T-cell (primary cell): ENCODE results near the gene HACD4. TPM values are rescaled to one million over a fixed set of nuclear protein-coding genes. Genes with fewer than 3 reads are reported as not detected.

Experiments used
- ATAC-seq, 4 experiments: fragments of 200-7000 bp in 3 of 4; fragments of 150-1000 bp in 1 of 4; cut with Tn5 transposase; replicated peaks in 1 of 4; 1 replicate in 3 of 4; 2 replicates in 1 of 4; pipeline ENCODE4 v1.10.0; 2021; ENCODE audit warnings: moderate library complexity in 3 of 4, mild to moderate bottlenecking in 2 of 4, moderate number of reproducible peaks in 1 of 4
- CTCF ChIA-PET, 2 donors: fragments of 300-600 bp; sonication (Branson Sonifier 250); formaldehyde crosslinking; loops; one replicate each; lab custom pipeline; 2022; ENCODE audit warnings: antibody characterized with exemption in 2 of 2; lab: Charles Lee
- POLR2A ChIA-PET, 2 donors: fragments of 300-600 bp; sonication (Branson Sonifier 250); formaldehyde crosslinking; loops; one replicate each; lab custom pipeline; 2022; ENCODE audit warnings: antibody characterized with exemption in 2 of 2; lab: Charles Lee
- DNase-seq, 35 experiments: peaks; one replicate each; pipeline versions ENCODE4 v3.0.0 to v3.0.0-alpha.2; 2013 to 2023
- H3K27ac ChIP-seq: one replicate; pipeline ENCODE4 v1.5.1; 2013; ENCODE audit warnings: low read length
- H3K27me3 ChIP-seq, 2 experiments: replicated peaks in 1 of 2; 1 replicate in 1 of 2; 2 replicates in 1 of 2; pipeline versions ENCODE4 v1.6.1 to v1.7.0; 2013; ENCODE audit warnings: low read length in 1 of 2, mixed read lengths in 1 of 2; ENCODE audit not compliant: control insufficient read depth in 2 of 2, insufficient read depth in 2 of 2; ENCODE audit errors: extremely low read depth in 1 of 2
- H3K36me3 ChIP-seq, 2 donors: 1 replicate in 1 of 2; 2 replicates in 1 of 2; pipeline versions ENCODE4 v1.6.1 to v1.7.0; 2013; ENCODE audit warnings: low read length in 1 of 2; ENCODE audit not compliant: control insufficient read depth in 2 of 2, insufficient read depth in 1 of 2; ENCODE audit errors: extremely low read depth in 1 of 2
- H3K4me1 ChIP-seq, 2 experiments: 1 replicate in 1 of 2; 2 replicates in 1 of 2; pipeline versions ENCODE4 v1.6.1 to v1.7.0; 2013; ENCODE audit warnings: low read length in 2 of 2, mixed read lengths in 1 of 2; ENCODE audit not compliant: insufficient read depth in 2 of 2, control insufficient read depth in 1 of 2; ENCODE audit errors: extremely low read depth in 1 of 2
- H3K4me3 ChIP-seq, 2 donors: 1 replicate in 1 of 2; 2 replicates in 1 of 2; pipeline versions ENCODE4 v1.5.1 to v1.7.0; 2013; ENCODE audit warnings: mild to moderate bottlenecking in 2 of 2, low read length in 1 of 2, moderate library complexity in 1 of 2; ENCODE audit not compliant: control insufficient read depth in 1 of 2; ENCODE audit errors: extremely low read depth in 1 of 2
- H3K9me3 ChIP-seq: 2 replicates; pipeline ENCODE4 v1.7.0; 2013
- H3K27ac Mint-ChIP-seq, 2 donors: one replicate each; pipeline ENCODE4 v1.8.0; 2020 to 2021; ENCODE audit warnings: mild to moderate bottlenecking in 2 of 2, mixed read lengths in 2 of 2
- H3K27me3 Mint-ChIP-seq, 2 donors: one replicate each; pipeline ENCODE4 v1.8.0; 2021 to 2022; ENCODE audit warnings: mixed read lengths in 2 of 2
- H3K36me3 Mint-ChIP-seq: one replicate; pipeline ENCODE4 v1.8.0; 2021; ENCODE audit warnings: mixed read lengths
- H3K4me1 Mint-ChIP-seq, 3 donors: one replicate each; pipeline ENCODE4 v1.8.0; 2020 to 2022; ENCODE audit warnings: mixed read lengths in 3 of 3, mild to moderate bottlenecking in 1 of 3
- H3K4me3 Mint-ChIP-seq, 3 donors: one replicate each; pipeline ENCODE4 v1.8.0; 2020 to 2022; ENCODE audit warnings: mild to moderate bottlenecking in 3 of 3, mixed read lengths in 3 of 3, moderate library complexity in 3 of 3
- H3K9me3 Mint-ChIP-seq, 3 donors: one replicate each; pipeline ENCODE4 v1.8.0; 2020 to 2022; ENCODE audit warnings: mixed read lengths in 3 of 3
- WGBS: methylation state at CpG from one replicate; pipeline ENCODE4 v1.1.5; 2013; ENCODE audit warnings: missing lambda C conversion rate; ENCODE audit not compliant: insufficient coverage; 5-methylcytosine and 5-hydroxymethylcytosine counted together
- total RNA-seq, 35 experiments: library from RNA in 6 of 35; stranded (reverse) in 6 of 35; fragments of 120-200 nt in 1 of 35; gene quantifications; one replicate each; pipeline versions ENCODE4 v1.2.1 to v1.2.4 and lab custom pipeline; 2013 to 2026

Gene HACD4
- total RNA-seq, 5 donors from 2014 or later (not counting 1 experiment from before 2014, with no cell fraction given) = 8.9 to 11.8 (median 10.2) TPM

DNA sequence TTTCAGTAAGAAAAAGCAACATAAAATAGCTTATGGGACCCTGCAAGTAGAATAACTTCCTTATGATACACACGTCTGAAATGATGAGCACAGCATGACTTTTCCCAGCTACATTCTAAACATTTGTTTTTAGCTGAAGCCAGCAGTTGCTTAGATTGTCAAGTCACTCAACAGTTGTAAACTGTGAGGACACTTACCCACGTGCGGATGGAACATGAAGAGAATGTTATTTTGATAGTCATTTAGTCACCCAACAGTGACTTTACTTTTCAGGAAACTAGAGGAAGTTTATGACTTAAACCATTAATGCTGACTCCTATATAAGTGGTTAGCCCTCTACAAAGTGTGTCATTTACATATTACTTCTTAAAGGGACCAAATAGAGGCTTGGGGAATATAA is 3.0 kb downstream of the HACD4 start:
- WGBS = 20% methylated on average over 1 of the region's 3 CpGs
- Mint-ChIP-seq H3K4me1 (peaks cover 42 to 48% (median 43%) of the 10 kb centered on the region in 3 donors), H3K9me3 (no peaks in the 10 kb centered on the region), H3K27me3 (no peaks in the 10 kb centered on the region), H3K4me3 (no peak overlapping the region), H3K27ac (peak overlapping the region; percentile 64 to 70), H3K36me3 (peaks cover 36% of the 10 kb centered on the region)
- Histone ChIP-seq H3K4me3 (no peak overlapping the region), H3K4me1 (peaks cover 12 to 20% of the 10 kb centered on the region in 2 experiments), H3K27ac (no peak overlapping the region), H3K36me3 (peaks cover 0 to 22% of the 10 kb centered on the region in 2 donors), H3K9me3 (no peaks in the 10 kb centered on the region), H3K27me3 (no peaks in the 10 kb centered on the region)
- no peak for DNase-seq
- ChIA-PET CTCF (no interaction called here), POLR2A (no interaction called here)
- no peak for ATAC-seq

DNA sequence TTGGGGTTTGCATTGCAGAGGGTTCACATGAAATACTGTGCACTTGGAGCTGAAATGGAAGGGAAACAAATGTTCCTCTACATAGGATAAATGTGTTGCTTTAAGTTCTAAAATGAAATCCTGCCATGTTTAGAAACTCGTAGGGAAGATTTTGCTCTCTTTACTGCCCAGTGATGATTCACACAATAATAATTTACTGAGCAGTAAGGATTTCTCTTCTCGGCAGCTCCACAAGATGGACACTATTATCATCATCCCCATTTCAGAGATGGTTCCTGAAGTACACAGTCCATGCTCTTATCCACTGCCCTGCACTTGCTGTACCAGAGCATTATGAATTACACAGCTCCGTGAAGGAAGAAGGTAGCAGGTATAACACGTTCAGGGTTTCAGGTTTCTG is 4.1 kb downstream of the HACD4 start:
- WGBS = 100% methylated on average over 1 of the region's 4 CpGs
- peaks cover 30 to 43% (median 37%) of the 10 kb centered on the region in 3 donors for H3K4me1 Mint-ChIP-seq
- H3K4me1 ChIP-seq = peaks cover 12 to 18% of the 10 kb centered on the region in 2 experiments
- H3K27ac Mint-ChIP-seq = peak overlapping the region in 1 of 2 donors; percentile 65
- no peaks in the 10 kb centered on the region for H3K27me3 ChIP-seq
- no peak overlapping the region for H3K4me3 Mint-ChIP-seq
- ChIA-PET CTCF (no interaction called here), POLR2A (interaction anchor here in 1 of 2 donors (0.5 kb wide), 1 partner anchor 69 kb away, joined by 3 read pairs; no protein-coding TSS in a partner anchor)
- ATAC-seq = no peak
- no peaks in the 10 kb centered on the region for H3K9me3 ChIP-seq
- H3K36me3 ChIP-seq = peaks cover 0 to 22% of the 10 kb centered on the region in 2 donors
- H3K27ac ChIP-seq = no peak overlapping the region
- H3K36me3 Mint-ChIP-seq = peaks cover 44% of the 10 kb centered on the region
- H3K9me3 Mint-ChIP-seq = no peaks in the 10 kb centered on the region
- H3K4me3 ChIP-seq = no peak overlapping the region
- DNase-seq = no peak
- H3K27me3 Mint-ChIP-seq = no peaks in the 10 kb centered on the region

DNA sequence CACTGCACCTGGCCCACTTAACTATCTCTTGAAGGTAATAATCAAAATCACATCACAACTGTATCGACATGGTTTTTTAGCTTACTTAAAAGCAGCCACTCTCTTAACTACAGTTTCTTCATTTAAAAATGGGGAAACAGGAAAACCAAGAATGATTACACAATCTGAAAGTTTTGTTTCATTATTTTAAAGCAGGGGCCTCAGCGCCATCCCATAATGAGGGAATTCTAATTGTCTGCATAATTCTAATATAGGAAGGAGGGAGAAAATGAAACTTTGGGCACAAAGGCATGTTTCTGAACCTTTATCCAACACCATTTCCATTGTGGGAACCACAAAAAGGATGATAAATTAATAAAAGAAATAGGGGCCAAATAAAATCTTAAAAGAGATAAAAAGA is 7.6 kb downstream of the HACD4 start:
- CTCF ChIA-PET = interaction anchor here in 1 of 2 donors (0.7 kb wide), 1 partner anchor 371 kb away, joined by 5 read pairs; no protein-coding TSS in a partner anchor

GRCh38 chr9:21018177-21018576 is 13.3 kb downstream of the HACD4 start:
- ATAC-seq (no peak), DNase-seq (no peak)
- H3K4me1 Mint-ChIP-seq = peaks cover 16 to 30% (median 18%) of the 10 kb centered on the region in 3 donors
- ChIA-PET POLR2A (interaction anchor here in 1 of 2 donors (0.6 kb wide), 1 partner anchor 38 kb away, joined by 4 read pairs; no protein-coding TSS in a partner anchor), CTCF (no interaction called here)
- H3K27ac ChIP-seq = no peak overlapping the region
- no peaks in the 10 kb centered on the region for H3K27me3 Mint-ChIP-seq
- 80% methylated on average over 1 of the region's 2 CpGs for WGBS
- H3K27ac Mint-ChIP-seq = no peak overlapping the region
- H3K27me3 ChIP-seq = no peaks in the 10 kb centered on the region
- no peak overlapping the region for H3K4me3 ChIP-seq
- H3K4me1 ChIP-seq = no peaks in the 10 kb centered on the region
- H3K36me3 ChIP-seq = peaks cover 0 to 33% of the 10 kb centered on the region in 2 donors
- H3K9me3 ChIP-seq = no peaks in the 10 kb centered on the region
- H3K36me3 Mint-ChIP-seq = peaks cover 68% of the 10 kb centered on the region
- H3K9me3 Mint-ChIP-seq = no peaks in the 10 kb centered on the region
- H3K4me3 Mint-ChIP-seq = no peak overlapping the region

More for the DNA sequence above, 7.6 kb downstream of the HACD4 start:
- H3K9me3 Mint-ChIP-seq = no peaks in the 10 kb centered on the region
- Histone ChIP-seq H3K4me1 (peaks cover 0 to under 1% of the 10 kb centered on the region in 2 experiments), H3K4me3 (no peak overlapping the region), H3K36me3 (peaks cover 0 to 22% of the 10 kb centered on the region in 2 donors), H3K27me3 (no peaks in the 10 kb centered on the region), H3K27ac (no peak overlapping the region), H3K9me3 (no peaks in the 10 kb centered on the region)
- no CpG with 5 or more reads among the region's 2 CpGs for WGBS
- no peaks in the 10 kb centered on the region for H3K27me3 Mint-ChIP-seq
- H3K4me3 Mint-ChIP-seq = no peak overlapping the region
- DNase-seq = no peak
- peaks cover 62% of the 10 kb centered on the region for H3K36me3 Mint-ChIP-seq
- peak overlapping the region in 1 of 2 donors; percentile 36 for H3K27ac Mint-ChIP-seq
- POLR2A ChIA-PET = no interaction called here
- no peak for ATAC-seq
- peaks cover 40 to 58% (median 47%) of the 10 kb centered on the region in 3 donors for H3K4me1 Mint-ChIP-seq

- no peaks in the 10 kb centered on the region for H3K27me3 ChIP-seq
- Mint-ChIP-seq H3K27me3 (no peaks in the 10 kb centered on the region), H3K4me1 (peaks cover 11 to 22% (median 16%) of the 10 kb centered on the region in 3 donors), H3K9me3 (no peaks in the 10 kb centered on the region), H3K27ac (no peak overlapping the region), H3K36me3 (peaks cover 69% of the 10 kb centered on the region), H3K4me3 (no peak overlapping the region)
- H3K4me3 ChIP-seq = no peak overlapping the region
- WGBS = no CpG with 5 or more reads among the region's 2 CpGs
- H3K4me1 ChIP-seq = no peaks in the 10 kb centered on the region
- CTCF ChIA-PET = interaction anchor here in 1 of 2 donors (0.7 kb wide), 1 partner anchor 23 kb away, joined by 3 read pairs; no protein-coding TSS in a partner anchor
- no peak overlapping the region for H3K27ac ChIP-seq
- H3K36me3 ChIP-seq = peaks cover 0 to 33% of the 10 kb centered on the region in 2 donors
- no peak for DNase-seq
- no peak for ATAC-seq
- POLR2A ChIA-PET = no interaction called here
- no peaks in the 10 kb centered on the region for H3K9me3 ChIP-seq
Observed at GRCh38 chr9:21016701-21017491, 14.5 kb downstream of the HACD4 start.

DNA sequence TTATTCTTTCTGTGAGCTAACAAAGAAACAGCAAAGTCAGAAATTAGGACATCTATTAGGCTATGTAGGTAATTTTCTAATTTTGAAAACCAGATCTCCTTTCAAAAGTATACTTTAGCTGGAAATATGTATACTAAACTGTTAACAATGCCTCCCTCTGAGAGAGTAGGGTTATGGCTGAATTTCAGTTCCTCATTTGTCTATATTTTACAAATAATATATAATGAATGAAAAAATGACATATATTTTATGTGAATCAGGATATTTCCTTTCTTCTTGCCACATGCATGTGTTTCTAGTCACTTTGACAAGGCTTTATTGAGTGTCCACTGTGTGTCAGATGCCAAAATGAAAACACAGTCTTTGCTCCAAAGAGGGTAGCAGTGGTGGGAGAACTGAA is 15.4 kb downstream of the HACD4 start:
- peaks cover 7 to 15% (median 12%) of the 10 kb centered on the region in 3 donors for H3K4me1 Mint-ChIP-seq
- no peaks in the 10 kb centered on the region for H3K27me3 Mint-ChIP-seq
- Histone ChIP-seq H3K4me1 (no peaks in the 10 kb centered on the region), H3K27ac (no peak overlapping the region), H3K36me3 (peaks cover 0 to 37% of the 10 kb centered on the region in 2 donors), H3K9me3 (no peaks in the 10 kb centered on the region), H3K4me3 (no peak overlapping the region), H3K27me3 (no peaks in the 10 kb centered on the region)
- H3K9me3 Mint-ChIP-seq = no peaks in the 10 kb centered on the region
- ATAC-seq (no peak), DNase-seq (no peak)
- ChIA-PET POLR2A (no interaction called here), CTCF (no interaction called here)
- no peak overlapping the region for H3K4me3 Mint-ChIP-seq
- peaks cover 70% of the 10 kb centered on the region for H3K36me3 Mint-ChIP-seq
- H3K27ac Mint-ChIP-seq = no peak overlapping the region
